Renal cortex interstitium (tissue), 11 donors: ENCODE results near the gene TBC1D9B. TPM values are rescaled to one million over a fixed set of nuclear protein-coding genes. Genes with fewer than 3 reads are reported as not detected.
"Not testable (repeated sequence)": the region's sequence is repeated elsewhere in the genome, so short reads cannot be mapped to it uniquely, and the experiment has no call there.

Experiments
- DNase-seq, 11 donors: peaks; one replicate each; pipeline ENCODE4 v3.0.0-alpha.2; 2013; ENCODE audit warnings: low read depth in 9 of 11, low spot score in 4 of 11; ENCODE audit errors: extremely low read depth in 1 of 11
- polyA plus RNA-seq, 3 donors: library from polyadenylated mRNA; unstranded; fragments of 120-200 nt; gene quantifications; one replicate each; pipeline ENCODE4 v1.2.1, GENCODE V29; 2013; ENCODE audit not compliant: insufficient read length in 3 of 3

Gene TBC1D9B
- polyA plus RNA-seq, 3 donors, result 81.6 to 121 (median 111) TPM

DNA sequence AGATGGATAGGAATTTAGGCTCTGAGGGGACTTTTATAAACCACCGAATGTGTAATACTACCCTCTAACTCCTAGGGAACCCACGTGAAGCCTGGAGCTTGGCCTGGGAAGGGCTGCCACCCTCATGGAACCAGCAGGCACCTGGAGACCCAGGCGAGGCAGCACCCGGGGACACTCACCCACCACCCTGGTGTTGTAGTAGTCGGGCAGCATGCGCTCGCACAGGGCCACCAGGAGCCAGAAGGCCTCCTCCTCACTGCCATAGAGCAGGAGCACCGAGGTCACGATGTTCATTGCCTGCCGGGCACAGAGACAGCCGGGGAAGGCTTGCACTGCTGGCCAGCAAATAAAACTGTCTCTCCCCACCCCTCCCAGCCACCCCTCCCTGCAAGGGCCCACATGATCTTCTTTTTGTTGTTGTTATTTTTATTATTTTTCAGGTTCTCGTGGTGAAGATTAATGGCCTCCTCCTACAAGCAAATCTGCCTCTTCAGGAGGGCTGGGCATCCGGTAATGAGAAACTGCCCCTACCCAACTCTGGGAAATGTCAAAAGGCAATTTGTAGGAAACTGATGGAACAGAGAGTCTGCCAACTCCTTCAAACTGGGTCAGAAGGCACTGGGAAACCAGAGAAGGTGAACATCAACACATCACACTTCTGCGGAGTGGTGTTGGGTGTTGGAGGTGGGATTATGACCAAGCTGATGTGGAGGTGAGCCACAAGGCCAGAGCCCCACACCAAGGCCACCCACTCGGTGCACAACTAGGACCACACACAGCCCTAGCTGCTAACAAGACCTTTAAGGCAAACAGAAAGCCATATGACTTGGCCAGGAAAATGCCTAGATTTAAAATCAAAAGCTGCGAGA lies 31.7 kb downstream of the TBC1D9B start:
- no peak for DNase-seq

DNA sequence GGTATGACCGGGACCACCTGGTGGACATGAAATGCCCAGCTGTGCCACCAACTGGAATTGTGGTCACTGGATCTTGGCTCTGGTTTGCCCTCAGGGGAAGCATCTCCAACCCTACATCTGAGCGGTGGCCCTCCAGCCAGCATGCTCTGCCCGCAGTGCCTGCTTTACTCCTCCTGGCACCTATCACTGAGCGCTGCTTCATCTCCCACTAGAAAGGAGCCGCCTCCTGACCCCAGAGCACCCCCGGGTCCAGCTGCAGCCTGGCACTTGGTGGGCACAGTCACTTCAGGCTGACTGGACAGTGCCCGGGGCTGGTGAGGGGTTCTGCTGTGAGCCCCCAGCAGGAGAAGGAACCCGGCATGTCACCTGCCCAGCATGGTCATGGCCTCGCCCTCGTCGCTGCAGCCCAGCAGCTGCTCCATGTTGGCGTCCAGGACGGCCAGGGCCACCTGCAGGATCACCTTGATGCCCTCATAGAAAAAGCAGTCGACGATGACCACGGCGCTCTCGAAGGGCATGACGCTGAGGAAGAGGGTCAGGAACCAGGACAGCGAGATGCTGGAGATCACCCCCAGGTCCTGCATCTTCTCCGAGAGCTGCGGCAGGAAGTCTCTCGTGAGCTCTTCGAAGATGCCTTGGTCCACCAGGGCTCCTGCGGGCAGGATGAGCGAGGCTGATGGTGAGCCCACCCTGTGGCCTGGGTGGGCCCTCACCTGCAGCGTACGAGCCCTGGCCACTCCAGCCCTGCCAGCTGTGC lies 33.0 kb downstream of the TBC1D9B start:
- no peak for DNase-seq

DNA sequence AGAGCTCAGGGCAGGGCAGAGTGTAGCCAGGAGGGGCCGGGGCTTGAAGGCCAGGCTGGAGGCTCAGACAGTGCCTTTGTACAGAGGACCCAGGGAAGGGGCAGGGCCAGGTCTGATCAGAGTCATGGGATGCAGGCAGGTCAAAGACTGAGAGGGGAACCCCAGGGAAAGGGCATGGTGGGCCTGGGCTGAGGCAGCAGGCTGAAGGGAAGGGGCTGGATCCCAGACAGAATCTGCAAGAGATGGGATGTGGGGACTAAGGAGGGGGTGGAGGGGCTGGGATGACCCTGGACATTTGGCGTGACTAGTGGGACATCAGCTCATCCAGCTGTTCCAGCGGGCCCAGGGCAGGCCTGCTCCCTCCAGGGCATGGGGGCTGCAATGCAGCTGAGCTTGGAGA lies 33.6 kb downstream of the TBC1D9B start:
- no peak for DNase-seq

- DNase-seq, result no peak
These were observed 34.0 kb downstream of the TBC1D9B start for GRCh38 chr5:179873588-179874110.

GRCh38 chr5:179872828-179873575 lies 34.7 kb downstream of the TBC1D9B start:
- DNase-seq, result no peak

DNA sequence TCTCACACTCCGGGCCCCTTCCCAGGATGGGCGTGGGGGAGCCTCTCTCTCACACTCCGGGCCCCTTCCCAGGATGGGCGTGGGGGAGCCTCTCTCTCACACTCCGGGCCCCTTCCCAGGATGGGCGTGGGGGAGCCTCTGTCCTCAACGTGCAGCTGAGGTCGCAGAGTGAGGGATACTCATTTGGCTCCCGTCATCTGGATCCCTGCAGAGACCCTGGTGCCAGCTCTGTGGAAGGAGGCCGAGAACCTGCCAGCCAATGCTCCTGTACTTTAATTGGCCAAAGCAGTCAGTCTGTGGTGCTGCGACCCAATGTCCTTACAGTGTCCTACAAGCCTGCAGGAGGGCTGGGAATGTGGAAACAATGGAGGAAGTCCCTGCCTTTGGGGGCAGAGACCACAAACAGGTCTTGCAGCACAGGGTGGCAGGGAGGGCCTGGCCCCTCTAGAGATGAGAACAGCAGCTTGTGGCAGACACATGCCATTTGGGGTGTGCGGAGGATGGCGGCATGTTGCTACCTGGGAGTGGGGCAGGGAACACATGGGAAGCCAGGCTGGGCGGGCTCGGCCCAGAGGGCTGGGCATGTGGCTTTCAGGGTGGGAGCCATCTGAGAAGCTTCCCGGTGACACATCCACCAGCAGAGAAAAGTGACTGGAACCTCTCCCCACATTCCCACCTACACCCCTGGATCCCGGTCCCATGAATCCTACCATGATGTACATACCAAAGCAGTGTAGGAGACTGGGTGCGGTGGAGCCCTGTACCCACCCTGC lies 35.5 kb downstream of the TBC1D9B start:
- no peak for DNase-seq

DNA sequence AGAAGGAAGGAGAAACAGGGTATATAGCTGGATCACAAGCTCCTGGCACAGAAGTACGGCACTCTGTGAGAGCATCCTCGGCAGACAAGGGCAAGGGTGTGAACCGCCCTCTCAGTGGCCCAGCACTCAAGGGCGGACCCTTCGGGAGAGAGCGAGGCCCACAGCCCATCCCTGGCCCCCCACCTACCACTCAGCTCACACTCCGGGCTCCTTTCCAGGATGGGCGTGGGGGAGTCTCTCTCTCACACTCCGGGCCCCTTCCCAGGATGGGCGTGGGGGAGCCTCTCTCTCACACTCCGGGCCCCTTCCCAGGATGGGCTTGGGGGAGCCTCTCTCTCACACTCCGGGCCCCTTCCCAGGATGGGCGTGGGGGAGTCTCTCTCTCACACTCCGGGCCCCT lies 36.2 kb downstream of the TBC1D9B start:
- DNase-seq, result not testable (repeated sequence)

- no peak for DNase-seq
These were observed 36.7 kb downstream of the TBC1D9B start for GRCh38 chr5:179870952-179871351.

GRCh38 chr5:179870403-179870903 lies 37.2 kb downstream of the TBC1D9B start:
- DNase-seq, result peak in 8 of 11 donors; percentile 17 to 64 (median 26)

DNA sequence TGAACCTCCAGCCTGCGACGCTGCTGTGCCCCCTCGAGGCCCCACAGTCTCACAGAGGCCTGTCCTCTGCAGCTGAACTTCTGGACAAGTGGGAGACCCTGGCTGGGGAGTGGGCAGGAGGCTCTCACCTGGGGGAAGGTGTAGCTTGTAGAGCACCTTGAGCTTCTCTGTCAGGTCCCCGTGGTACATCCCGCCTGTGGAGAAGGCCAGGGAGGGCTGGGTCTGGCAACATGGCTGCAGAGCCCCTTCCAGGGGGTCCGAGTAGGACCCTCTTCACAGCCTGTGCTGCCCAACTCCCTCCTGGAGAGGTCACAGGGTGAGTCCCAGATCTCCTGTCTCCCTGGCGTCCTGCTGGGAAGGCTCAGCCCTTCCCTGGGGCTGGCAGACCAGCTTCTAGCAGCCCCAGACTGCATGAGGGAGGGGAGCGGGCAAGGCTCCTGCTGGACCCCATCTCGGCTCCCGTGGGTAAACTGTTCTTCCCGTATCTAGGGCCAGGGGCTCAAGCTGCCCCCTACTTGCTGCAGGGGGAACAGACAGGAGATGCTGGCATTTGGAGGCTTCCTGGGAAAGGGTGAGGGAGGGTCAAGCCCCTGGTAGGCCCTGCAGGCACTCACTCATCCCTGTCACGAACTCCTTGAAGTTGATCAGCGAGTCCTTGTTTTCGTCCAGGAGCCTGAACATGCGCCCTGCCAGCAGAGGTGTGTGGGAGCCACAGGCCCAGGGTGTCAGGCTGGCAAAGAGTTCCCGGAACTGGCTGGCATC lies 37.9 kb downstream of the TBC1D9B start:
- DNase-seq, result no peak

GRCh38 chr5:179869101-179869500 lies 38.6 kb downstream of the TBC1D9B start:
- DNase-seq, result no peak

GRCh38 chr5:179868541-179868940 lies 39.2 kb downstream of the TBC1D9B start:
- no peak for DNase-seq

GRCh38 chr5:179867476-179867875 lies 40.2 kb downstream of the TBC1D9B start:
- DNase-seq, result no peak

DNA sequence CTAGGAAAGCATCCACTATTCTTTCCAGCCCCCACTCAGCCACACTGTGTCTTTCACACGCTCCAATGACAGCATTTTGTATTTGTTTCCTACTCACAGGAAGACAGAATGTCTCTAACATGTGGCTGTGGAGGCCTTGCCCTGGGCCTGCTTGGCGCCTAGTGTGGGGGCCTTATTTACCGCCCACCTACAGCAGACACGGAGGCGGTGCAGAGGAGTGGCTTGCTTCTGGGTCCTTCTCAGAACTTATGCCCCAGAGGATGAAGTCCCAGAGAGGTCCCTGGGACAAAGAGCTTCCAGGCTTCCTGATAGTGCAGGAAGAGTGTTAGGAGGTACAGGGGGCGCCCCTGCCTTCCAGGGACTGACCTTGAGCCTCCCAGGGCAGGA lies 40.6 kb downstream of the TBC1D9B start:
- no peak for DNase-seq

DNA sequence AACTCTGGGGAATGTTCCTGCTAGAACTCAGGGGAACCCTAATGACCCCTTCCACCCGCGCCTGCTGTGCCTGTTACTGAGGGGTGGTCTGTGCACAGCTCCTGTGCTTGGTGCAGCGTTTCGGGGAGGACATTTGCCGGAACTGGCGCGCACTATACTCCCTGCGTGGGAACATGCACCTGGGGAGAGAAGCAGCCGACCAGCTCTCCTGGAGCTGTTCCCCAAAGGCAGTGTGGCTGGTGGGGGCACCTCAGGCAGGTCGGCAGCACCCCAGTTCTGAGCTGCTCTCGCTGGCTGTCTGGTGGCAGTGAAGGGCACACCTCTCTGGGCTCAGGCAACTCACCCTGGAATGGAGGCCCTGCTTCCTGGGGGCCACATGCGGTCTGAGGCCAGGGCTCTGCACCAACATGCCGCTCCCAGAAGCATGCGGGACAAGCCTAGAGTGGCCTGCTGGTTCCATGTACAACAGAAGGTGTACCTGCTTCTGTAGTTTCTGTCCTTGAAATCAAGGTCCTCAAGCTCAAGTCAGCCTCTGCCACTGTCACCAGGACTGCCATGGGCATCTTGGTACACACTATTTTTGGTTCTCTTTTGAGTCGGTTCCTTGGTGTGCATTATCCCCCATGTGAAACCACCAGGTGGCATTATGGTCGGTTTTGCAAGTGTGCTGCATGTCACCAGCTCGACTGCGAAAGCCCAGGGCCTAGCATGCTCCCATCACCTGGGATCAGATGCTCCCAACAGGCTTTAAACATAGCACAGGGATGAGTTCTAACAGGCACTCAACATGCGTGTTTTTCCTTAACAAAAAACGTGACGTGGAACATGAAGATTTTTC lies 41.2 kb downstream of the TBC1D9B start:
- DNase-seq, result no peak

- DNase-seq, result no peak
These were observed 42.0 kb downstream of the TBC1D9B start for GRCh38 chr5:179865491-179866240.
